DND-41 (cell line): ENCODE results near the gene SIPA1L3.

ENCODE experiments used
- EZH2 ChIP-seq: IDR thresholded peaks from 3 replicates; pipeline ENCODE4 v1.6.1; 2012; ENCODE audit warnings: borderline replicate concordance, low read depth, mild to moderate bottlenecking, moderate library complexity, low read length, inconsistent platforms; ENCODE audit not compliant: severe bottlenecking
- TF ChIP-seq, protein P1 (sequence below): IDR thresholded peaks from 2 replicates; pipeline ENCODE4 v1.5.1; 2012; ENCODE audit warnings: borderline replicate concordance, low read length, moderate library complexity, mild to moderate bottlenecking; ENCODE audit not compliant: poor library complexity, severe bottlenecking; ENCODE audit errors: extremely low read depth

DNA sequence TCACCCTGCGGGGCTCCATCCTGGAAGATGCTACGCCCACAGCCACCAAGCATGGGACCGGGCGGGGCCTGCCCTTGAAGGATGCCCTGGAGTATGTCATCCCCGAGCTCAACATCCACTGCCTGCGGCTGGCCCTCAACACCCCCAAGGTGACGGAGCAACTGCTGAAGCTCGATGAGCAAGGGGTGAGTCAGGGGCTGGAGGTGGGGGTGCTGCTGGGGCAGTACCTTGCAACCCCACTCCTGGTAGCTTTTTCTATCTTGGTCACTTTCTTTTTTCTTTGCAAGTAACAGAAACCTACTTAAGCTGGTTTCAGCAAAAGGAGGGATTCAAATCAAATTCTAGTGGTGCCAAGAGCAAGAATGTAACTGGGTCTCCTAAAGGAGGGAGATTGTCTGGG is 193.0 kb downstream of the SIPA1L3 start:
- TF ChIP-seq, protein P1, sequence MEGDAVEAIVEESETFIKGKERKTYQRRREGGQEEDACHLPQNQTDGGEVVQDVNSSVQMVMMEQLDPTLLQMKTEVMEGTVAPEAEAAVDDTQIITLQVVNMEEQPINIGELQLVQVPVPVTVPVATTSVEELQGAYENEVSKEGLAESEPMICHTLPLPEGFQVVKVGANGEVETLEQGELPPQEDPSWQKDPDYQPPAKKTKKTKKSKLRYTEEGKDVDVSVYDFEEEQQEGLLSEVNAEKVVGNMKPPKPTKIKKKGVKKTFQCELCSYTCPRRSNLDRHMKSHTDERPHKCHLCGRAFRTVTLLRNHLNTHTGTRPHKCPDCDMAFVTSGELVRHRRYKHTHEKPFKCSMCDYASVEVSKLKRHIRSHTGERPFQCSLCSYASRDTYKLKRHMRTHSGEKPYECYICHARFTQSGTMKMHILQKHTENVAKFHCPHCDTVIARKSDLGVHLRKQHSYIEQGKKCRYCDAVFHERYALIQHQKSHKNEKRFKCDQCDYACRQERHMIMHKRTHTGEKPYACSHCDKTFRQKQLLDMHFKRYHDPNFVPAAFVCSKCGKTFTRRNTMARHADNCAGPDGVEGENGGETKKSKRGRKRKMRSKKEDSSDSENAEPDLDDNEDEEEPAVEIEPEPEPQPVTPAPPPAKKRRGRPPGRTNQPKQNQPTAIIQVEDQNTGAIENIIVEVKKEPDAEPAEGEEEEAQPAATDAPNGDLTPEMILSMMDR = no peak
- TF ChIP-seq EZH2 = no peak
